ENCODE results near the gene EIF4E1B. TPM values are rescaled to one million over a fixed set of nuclear protein-coding genes. Genes with fewer than 3 reads are reported as not detected.

EIF4E1B gene
- not detected in 2 replicates for total RNA-seq

GRCh38 chr5:176629853-176630680 is at the start of gene EIF4E1B, which contains the start of gene SNCB:
TSS of gene EIF4E1B (plus strand) at chr5:176630675. CDS start at chr5:176642788, 12,113 bp downstream.
TSS of gene SNCB (minus strand) at chr5:176630534. CDS start at chr5:176629654, 880 bp downstream.

DNA sequence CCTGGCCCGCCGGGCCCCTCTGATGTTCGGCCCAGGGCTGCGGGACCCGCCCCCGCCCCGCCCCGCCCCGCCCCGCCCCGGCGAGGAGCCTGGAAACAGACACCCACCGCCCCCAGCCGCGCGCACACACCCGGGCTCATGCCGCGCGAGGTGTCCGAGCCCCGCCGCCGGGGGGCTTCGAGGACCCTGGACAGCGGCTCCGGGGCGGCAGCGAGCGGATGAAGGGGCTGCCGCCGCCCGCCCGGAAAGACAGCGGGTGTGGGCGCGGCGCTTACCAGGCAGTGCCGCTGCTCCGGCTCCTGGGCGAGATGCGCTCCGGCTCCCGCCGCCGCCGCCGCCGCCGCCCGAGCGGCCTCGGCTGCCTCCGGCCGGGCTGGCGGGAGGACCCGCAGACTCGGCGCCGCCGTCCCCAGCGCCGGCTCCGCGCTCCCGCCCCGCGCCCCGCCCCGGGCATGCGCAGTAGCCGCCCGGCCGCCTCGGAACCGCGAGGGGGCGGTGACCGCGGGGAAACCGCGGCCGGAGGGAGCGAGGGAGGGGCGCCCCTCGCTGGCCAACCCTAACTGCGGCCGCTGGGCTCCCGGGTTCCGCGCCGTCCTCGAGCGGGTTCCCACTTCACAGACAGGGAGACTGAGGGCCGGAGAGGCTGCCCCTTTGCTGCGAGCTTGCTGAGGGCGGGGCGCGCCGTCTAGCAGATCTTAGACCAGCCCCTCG is 20.6 kb upstream of the EIF4E1B start, which contains the start of gene GPRIN1:
Gene GPRIN1 (minus strand): TSS at position 433 of the 711 bp plus-strand sequence. CDS start 10,322 bp downstream, outside the sequence.

DNA sequence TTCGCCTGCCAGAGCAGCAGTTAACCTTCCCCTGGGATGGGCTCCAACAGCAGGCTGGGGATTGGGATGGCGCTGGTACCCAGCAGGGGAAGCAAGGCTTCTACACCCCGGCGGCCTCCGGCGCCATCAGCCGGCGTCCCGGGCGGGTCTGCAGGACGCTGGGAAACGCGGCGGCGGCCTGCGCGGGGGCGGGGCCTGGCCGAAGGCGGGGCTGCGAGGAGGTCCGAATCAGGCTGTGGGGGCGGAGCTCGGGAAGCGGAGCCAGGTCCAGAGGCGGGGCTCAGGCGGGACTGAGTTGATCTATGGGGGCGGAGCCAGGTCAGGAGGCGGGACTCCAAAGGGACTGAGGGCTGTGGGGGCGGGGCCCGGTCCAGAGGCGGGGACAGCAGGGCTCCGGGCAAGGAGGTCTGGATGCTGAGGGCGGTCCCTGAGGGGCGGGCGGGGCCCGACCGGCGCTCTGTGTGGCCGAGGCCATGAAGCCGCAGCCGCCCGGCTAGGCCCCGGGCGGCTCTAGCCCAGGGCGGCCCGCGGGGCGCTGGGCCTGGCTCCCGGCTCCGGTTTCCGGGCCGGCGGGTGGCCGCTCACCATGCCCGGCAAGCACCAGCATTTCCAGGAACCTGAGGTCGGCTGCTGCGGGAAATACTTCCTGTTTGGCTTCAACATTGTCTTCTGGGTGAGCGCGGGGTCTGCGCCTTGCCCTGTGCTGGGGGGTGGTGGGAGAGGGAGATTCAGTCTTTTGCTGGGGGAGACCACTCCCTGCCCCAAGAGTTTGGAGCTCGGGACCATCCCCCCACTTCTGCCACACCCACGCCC is 16.8 kb downstream of the EIF4E1B start, which contains the start of gene TSPAN17:
Gene TSPAN17 (plus strand): TSS at position 455 of the 813 bp plus-strand sequence. CDS start 132 bp downstream, at position 587.

Other genes with a start within 250 kb of the EIF4E1B start
- 8.1 and 17.3 TPM in 2 replicates for gene NOP16, start 242.1 kb upstream of the EIF4E1B start, total RNA-seq
- gene HIGD2A, start 241.9 kb upstream of the EIF4E1B start, total RNA-seq, result 32.6 and 33.9 TPM in 2 replicates
- 155 and 185 TPM in 2 replicates for gene CLTB, start 214.1 kb upstream of the EIF4E1B start, total RNA-seq
- gene FAF2, start 182.3 kb upstream of the EIF4E1B start, total RNA-seq, result 37.9 and 41.2 TPM in 2 replicates
- 1.2 and 2.0 TPM in 2 replicates for gene RNF44, start 93.3 kb upstream of the EIF4E1B start, total RNA-seq
- not detected in 2 replicates for gene CDHR2, start 81.3 kb upstream of the EIF4E1B start, total RNA-seq
- gene GPRIN1, start 20.5 kb upstream of the EIF4E1B start, total RNA-seq, result 2.4 and 3.2 TPM in 2 replicates
- gene SNCB, start 141 bp upstream of the EIF4E1B start, total RNA-seq, result 0.12 and 0.13 TPM in 2 replicates
- 36.4 and 41.4 TPM in 2 replicates for gene TSPAN17, start 16.8 kb downstream of the EIF4E1B start, total RNA-seq
- gene UNC5A, start 179.9 kb downstream of the EIF4E1B start, total RNA-seq, result 0.12 and 0.40 TPM in 2 replicates